ENCODE measurements around the gene SHLD2.
"Not testable (repeated sequence)": the region's sequence is repeated elsewhere in the genome, so short reads cannot be mapped to it uniquely, and the experiment has no call there.

SHLD2 gene

DNA sequence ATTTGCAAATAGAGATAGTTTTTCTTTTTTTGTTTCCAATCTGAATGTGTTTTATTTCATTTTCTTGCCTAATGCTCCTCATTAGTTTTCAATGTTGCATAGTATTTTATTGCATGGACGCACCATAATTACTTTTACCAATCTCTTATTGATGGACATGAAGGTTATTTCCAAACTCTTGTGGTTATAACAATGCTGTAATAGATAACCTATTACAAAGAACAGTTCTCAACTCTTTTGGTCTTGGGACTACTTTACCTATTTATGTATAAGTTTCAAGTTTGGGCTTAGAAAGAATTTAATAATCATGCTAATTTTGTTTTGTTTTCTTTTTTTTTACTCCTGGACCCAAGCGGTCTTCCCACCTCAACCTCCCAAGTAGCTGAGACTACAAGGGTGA lies 7.0 kb downstream of the SHLD2 start:
- no peak for TF ChIP-seq CTCF (IDR thresholded peaks at IDR 0.05; ENCODE audit: control insufficient read depth, insufficient read depth, low read depth, low read length, missing control alignments)
- DNase-seq (ENCODE audit: low read depth): no peak
- no peak overlapping the region for H3K4me3 ChIP-seq (ENCODE audit: control insufficient read depth, low read depth, low read length)

DNA sequence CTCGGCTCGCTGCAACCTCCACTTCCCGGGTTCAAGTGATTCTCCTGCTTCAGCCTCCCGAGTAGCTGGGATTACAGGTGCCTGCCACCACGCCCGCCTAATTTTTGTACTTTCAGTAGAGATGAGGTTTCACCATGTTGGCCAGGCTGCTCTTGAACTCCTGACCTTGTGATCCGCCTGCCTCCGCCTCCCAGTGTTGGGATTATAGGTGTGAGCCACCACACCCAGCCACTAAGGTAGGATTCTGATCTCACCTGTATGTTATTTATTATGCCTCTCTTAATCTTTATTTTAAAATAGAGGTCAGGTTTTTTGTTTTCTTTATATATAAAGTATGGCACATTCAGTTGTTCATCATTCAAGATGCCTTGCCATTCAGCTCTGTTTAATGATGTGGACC lies 9.7 kb downstream of the SHLD2 start:
- DNase-seq (ENCODE audit: low read depth); H3K4me3 ChIP-seq (ENCODE audit: control insufficient read depth, low read depth, low read length): not testable (repeated sequence)

DNA sequence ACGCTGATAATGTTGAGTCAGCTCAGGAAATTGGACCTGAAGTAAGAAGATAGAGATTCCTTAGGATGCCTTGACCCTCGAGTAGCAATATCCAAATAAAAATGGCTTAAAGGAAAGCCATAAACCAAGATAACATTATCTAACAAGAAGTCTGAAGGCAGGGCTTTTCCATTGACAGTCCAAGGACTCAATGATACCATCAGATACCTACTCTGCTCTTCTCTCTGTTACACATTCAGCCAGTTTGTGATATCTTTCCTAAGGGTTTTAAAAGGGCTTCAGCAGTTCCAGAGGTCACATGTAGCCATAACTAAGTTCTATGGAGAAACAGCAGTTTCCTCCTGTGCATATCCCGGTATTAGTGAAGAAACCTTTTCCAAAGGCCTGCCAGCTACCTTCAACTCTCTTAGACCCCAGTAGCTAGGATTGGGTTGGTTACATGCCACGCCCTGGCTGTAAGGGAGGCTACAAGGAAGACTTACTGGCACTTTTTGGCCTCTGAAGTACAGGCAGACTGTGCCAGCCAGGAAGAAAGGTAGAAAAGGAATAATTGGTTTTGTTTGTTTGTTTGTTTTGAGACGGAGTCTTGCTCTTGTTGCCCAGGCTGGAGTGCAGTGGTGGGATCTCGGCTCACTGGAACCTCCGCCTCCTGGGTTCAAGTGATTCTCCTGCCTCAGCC lies 10.6 kb downstream of the SHLD2 start:
- TF ChIP-seq CTCF (IDR thresholded peaks at IDR 0.05; ENCODE audit: control insufficient read depth, insufficient read depth, low read depth, low read length, missing control alignments): no peak
- no peak for DNase-seq (ENCODE audit: low read depth)
- H3K4me3 ChIP-seq (ENCODE audit: control insufficient read depth, low read depth, low read length): no peak overlapping the region

DNA sequence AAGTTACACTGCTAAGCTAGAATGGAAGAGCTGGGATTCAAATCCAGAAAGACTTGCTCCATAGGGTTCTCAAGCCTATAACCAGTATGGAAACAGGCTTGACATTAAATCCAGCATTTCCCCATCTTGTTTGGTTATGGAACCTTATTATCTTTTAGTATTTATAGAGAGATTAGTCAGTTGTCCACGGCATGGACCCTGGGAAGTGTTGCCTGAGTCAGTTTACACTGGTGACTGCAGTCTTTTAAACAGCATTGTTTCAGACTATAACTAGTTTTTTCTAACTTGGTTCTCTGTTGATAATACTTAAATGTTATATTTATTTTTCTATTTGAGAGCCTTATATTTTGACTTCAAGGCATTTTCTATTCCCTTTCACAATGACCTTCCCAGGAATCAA lies 23.1 kb downstream of the SHLD2 start:
- H3K4me3 ChIP-seq (ENCODE audit: control insufficient read depth, low read depth, low read length); DNase-seq (ENCODE audit: low read depth): not testable (repeated sequence)

- H3K4me3 ChIP-seq (ENCODE audit: control insufficient read depth, low read depth, low read length): not testable (repeated sequence)
These were observed 24.0 kb downstream of the SHLD2 start for GRCh38 chr10:87119029-87119428.

GRCh38 chr10:87123351-87123750 lies 28.3 kb downstream of the SHLD2 start:
- not testable (repeated sequence) for H3K4me3 ChIP-seq (ENCODE audit: control insufficient read depth, low read depth, low read length); DNase-seq (ENCODE audit: low read depth)

More at GRCh38 chr10:87119029-87119428, 24.0 kb downstream of the SHLD2 start:
- DNase-seq (ENCODE audit: low read depth): not testable (repeated sequence)

DNA sequence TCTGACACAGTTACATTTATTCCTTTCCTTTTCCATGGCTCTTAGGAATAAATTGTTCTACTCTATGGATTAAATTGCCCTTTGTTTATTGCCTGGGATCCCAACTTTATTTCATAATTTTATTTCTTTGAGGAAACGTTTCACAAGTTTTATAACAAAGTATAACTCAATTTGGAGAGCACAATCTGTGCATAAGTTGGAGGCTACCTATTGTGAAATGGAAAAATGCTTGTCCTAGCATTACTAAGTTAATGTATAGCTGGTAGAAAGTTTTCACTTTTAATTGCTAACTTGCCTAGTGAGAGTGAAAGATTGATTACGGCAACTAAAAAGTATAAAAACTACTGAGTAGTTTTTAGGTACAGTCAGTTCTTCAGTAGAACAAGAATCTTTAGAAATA lies 32.0 kb downstream of the SHLD2 start:
- DNase-seq (ENCODE audit: low read depth); H3K4me3 ChIP-seq (ENCODE audit: control insufficient read depth, low read depth, low read length): not testable (repeated sequence)

DNA sequence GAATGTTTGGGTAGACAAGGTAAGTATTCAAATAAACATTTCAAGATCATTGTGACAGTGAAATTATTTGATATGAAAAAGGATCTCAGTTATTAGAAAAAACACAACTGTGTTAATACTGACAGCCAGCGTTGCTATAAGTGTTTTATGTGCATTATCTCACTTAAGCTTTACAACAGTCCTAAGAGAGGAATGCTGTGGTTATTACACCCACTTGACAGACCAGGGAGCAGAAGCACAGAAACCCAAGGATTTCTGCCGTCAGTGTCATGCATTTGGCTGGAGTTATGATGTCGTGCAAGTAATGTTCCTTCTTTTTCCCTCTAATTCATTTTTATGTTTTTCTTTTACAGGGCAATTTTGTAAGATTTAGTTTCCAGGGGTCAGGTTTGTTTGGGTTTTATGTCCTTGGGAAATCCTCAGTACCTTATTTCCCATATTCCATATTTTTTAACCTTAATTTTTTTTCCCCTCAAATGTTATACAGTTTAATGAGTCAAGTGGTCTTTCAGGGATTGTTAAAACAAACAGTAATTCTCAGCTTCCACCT lies 32.7 kb downstream of the SHLD2 start:
- not testable (repeated sequence) for H3K4me3 ChIP-seq (ENCODE audit: control insufficient read depth, low read depth, low read length)
- peak; percentile 17 for DNase-seq (ENCODE audit: low read depth)

DNA sequence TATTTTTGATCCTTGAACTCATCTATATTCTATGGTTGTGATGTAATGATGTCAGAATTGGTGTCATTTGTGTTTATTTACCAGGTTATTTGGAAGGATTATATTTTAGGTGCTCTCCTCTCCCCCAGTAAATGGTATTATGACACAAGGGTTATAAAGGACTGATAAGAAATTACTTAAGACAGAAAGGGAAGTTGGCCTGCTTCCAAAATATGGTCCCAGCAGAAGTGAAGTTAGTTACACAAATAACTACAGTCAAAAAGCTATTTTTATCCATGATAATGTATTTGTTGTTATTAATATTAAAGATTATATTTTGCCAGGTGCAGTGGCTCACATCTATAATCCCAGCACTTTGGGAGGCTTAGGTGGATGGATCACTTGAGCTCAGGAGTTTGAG lies 37.2 kb downstream of the SHLD2 start:
- not testable (repeated sequence) for H3K4me3 ChIP-seq (ENCODE audit: control insufficient read depth, low read depth, low read length); DNase-seq (ENCODE audit: low read depth)

- DNase-seq (ENCODE audit: low read depth); H3K4me3 ChIP-seq (ENCODE audit: control insufficient read depth, low read depth, low read length): not testable (repeated sequence)
These were observed 38.9 kb downstream of the SHLD2 start for GRCh38 chr10:87133936-87134335.

DNA sequence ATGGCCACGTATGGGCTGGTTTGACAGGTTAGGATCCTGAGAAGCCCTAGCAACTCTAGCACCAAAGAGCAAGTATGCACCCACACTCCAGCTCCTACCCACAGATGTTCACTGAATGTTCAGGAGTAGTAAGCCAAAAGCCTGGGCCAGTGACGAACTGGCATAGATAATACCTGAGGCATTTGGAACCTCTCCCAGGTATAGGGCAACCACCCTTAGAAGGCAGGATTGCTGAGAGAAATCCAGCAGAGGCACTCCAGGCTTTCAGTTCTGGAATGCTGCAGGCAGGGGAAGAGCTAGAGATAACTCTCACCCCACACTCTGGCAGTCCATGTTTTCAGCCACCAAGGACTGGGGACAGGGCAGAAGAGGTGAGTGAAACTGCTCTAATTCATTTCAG lies 39.4 kb downstream of the SHLD2 start:
- DNase-seq (ENCODE audit: low read depth); H3K4me3 ChIP-seq (ENCODE audit: control insufficient read depth, low read depth, low read length): not testable (repeated sequence)

GRCh38 chr10:87137478-87137877 lies 42.5 kb downstream of the SHLD2 start:
- not testable (repeated sequence) for H3K4me3 ChIP-seq (ENCODE audit: control insufficient read depth, low read depth, low read length)

DNA sequence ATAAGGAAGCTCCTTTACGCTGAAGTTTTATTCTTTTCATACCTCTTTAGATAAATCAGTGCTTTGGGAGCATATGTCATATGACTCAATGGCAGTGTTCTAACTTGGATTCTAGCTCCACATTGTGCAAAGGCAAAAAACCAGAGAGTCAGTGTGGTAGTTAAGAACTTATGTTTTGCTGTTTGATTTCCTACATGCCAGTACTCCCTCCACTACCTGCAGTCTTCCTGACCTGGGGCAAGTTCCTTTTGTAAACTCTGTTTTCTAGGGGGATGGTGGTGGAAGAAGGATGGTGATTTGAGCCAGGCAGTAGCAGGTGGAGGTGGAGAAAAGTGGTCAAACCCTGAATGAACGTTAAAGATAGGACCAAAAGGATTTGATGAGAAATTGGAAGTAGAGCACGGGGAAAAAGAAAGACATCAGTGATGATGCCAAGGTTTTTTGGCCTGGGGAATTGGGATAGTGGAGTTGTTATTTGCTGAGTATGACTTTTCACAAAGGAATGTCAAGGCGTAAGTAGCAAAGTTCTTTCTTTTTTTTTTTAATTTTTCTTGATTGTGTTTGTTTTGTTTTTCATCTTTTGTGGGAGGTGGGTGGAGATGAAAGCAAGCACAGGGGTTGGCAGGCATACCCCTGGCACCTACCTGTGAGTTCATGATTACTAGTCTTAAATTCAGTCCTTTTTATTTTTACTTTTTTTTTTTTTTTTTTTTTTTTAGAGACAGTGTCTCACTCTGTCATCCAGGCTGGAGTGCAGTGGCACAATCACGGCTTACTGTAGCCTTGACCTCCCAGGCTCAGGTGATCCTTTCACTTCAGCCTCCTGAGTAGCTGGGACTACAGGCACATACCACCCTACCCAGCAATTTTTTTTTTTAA lies 47.5 kb downstream of the SHLD2 start:
- DNase-seq (ENCODE audit: low read depth); H3K4me3 ChIP-seq (ENCODE audit: control insufficient read depth, low read depth, low read length): not testable (repeated sequence)

More at GRCh38 chr10:87137478-87137877, 42.5 kb downstream of the SHLD2 start:
- DNase-seq (ENCODE audit: low read depth): not testable (repeated sequence)

DNA sequence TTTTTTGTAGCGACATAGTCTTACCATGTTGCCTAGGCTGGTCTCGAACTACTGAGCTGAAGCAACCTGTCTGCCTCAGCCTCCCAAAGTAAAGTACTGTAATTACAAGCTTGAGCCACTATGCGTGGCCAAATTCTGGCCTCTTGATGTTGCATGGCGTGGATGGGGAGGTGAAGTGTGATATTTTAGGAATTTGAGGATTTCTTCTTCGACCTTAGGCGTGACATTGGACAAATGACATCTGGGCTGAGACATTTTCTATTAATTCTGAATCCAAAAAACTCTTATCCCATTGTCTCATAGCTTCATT lies 48.1 kb downstream of the SHLD2 start:
- not testable (repeated sequence) for DNase-seq (ENCODE audit: low read depth); H3K4me3 ChIP-seq (ENCODE audit: control insufficient read depth, low read depth, low read length)

- not testable (repeated sequence) for H3K4me3 ChIP-seq (ENCODE audit: control insufficient read depth, low read depth, low read length); DNase-seq (ENCODE audit: low read depth)
These were observed 50.6 kb downstream of the SHLD2 start for GRCh38 chr10:87145598-87145997.

DNA sequence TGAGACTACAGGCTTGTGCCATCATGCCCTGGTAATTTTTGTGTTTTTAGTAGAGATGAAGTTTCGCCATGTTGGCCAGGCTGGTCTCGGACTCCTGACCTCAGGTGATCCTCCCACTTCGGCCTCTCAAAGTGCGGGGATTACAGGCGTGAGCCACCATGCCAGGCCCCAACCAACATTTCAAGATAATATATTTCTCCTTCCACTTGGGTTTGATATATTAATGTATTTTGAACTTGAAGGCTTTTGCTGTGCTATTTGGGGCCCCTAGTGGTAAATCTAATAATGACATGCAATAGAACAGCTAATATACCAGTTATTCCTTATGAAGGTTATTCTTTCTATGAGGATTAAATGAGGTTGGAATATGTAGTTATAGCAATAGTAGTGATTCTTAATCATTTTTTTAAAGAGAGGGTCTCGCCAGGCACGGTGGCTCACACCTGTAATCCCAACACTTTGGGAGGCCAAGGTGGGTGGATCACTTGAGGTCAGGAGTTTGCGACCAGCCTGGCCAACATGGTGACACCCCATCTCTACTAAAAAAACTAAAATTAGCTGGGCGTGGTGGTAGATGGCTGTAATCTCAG lies 54.1 kb downstream of the SHLD2 start:
- not testable (repeated sequence) for H3K4me3 ChIP-seq (ENCODE audit: control insufficient read depth, low read depth, low read length); DNase-seq (ENCODE audit: low read depth)
